ENCODE data around the gene NCOA3. TPM values are rescaled to one million over a fixed set of nuclear protein-coding genes. Genes with fewer than 3 reads are reported as not detected.

Gene NCOA3
- total RNA-seq, 1 experiment from 2014 or later = 25.9 TPM

DNA sequence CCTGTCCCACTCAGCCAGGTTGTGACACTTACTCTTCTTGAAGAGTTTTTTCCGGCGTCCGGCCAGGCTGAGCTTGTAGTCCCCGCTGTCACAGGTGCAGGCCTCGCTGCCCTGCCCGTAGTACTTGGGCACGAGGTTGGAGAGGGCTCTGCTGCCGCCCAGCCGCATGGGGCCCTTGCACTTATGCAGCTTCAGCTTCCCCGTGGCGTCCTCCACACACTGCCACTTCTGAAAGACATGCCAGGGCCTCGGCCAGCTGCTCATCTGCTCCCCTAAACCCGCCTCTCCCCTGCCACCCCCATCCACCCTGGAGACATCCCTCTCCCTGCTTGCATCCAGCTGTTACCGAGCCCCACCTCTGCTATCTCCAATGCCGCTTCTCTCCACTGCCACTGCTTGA is 170.5 kb downstream of the NCOA3 start:
- no peaks in the 10 kb centered on the region for H3K9me3 ChIP-seq (ENCODE audit: control insufficient read depth in 1 of 2, insufficient read depth in 1 of 2, low read depth in 1 of 2, low read length in 2 of 2)
- no peak overlapping the region for H3K4me3 ChIP-seq (replicated peaks in 1 of 2; ENCODE audit: low read depth in 1 of 2, low read length in 2 of 2)
- no peak overlapping the region for H2AFZ ChIP-seq (ENCODE audit: low read depth, low read length, poor library complexity, severe bottlenecking)
- H3K36me3 ChIP-seq (ENCODE audit: control insufficient read depth in 1 of 2, insufficient read depth in 2 of 2, low read length in 2 of 2) = no peaks in the 10 kb centered on the region
- ChIA-PET CTCF (no interaction called here), POLR2A (no interaction called here), RAD21 (ENCODE audit: low non-redundant PET in 1 of 2, low total read pairs in 2 of 2, uncharacterized antibody in 2 of 2, unreplicated experiment in 2 of 2) (no interaction called here)
- BruUV-seq (replicated peaks) = no TSS peak
- no peaks in the 10 kb centered on the region for H3K27me3 ChIP-seq (ENCODE audit: insufficient read depth, low read length)
- no peak for DNase-seq (ENCODE audit: low read depth, low spot score)
- TF ChIP-seq REST (IDR thresholded peaks at IDR 0.05; ENCODE audit: low read depth) (no peak), SIN3A (IDR thresholded peaks at IDR 0.05; ENCODE audit: low read depth) (no peak), RAD21 (IDR thresholded peaks at IDR 0.05; ENCODE audit: low read depth) (no peak), TCF7L2 (IDR thresholded peaks at IDR 0.05; ENCODE audit: borderline replicate concordance, extremely low read depth, insufficient read depth, insufficient read length) (no peak), FOSL1 (IDR thresholded peaks at IDR 0.05; ENCODE audit: low read depth) (no peak), EZH2 (IDR thresholded peaks at IDR 0.05) (no peak), CEBPB (IDR thresholded peaks at IDR 0.05; ENCODE audit: low read depth) (no peak), POLR2A (IDR thresholded peaks at IDR 0.05; ENCODE audit: borderline replicate concordance, extremely low read depth, insufficient read depth, insufficient read length) (no peak), POLR2AphosphoS5 (IDR thresholded peaks at IDR 0.05; ENCODE audit: low read depth, low read length) (no peak), MAX (IDR thresholded peaks at IDR 0.05) (no peak), ZNF274 (IDR thresholded peaks at IDR 0.05; ENCODE audit: low read depth, low read length) (no peak), EZH2phosphoT487 (IDR thresholded peaks at IDR 0.05; ENCODE audit: borderline replicate concordance) (no peak), ELF1 (IDR thresholded peaks at IDR 0.05; ENCODE audit: borderline replicate concordance, low read depth) (no peak), EGR1 (IDR thresholded peaks at IDR 0.05; ENCODE audit: low read depth) (no peak), SP1 (IDR thresholded peaks at IDR 0.05; ENCODE audit: low read depth) (no peak)
- TF ChIP-seq, protein P1, sequence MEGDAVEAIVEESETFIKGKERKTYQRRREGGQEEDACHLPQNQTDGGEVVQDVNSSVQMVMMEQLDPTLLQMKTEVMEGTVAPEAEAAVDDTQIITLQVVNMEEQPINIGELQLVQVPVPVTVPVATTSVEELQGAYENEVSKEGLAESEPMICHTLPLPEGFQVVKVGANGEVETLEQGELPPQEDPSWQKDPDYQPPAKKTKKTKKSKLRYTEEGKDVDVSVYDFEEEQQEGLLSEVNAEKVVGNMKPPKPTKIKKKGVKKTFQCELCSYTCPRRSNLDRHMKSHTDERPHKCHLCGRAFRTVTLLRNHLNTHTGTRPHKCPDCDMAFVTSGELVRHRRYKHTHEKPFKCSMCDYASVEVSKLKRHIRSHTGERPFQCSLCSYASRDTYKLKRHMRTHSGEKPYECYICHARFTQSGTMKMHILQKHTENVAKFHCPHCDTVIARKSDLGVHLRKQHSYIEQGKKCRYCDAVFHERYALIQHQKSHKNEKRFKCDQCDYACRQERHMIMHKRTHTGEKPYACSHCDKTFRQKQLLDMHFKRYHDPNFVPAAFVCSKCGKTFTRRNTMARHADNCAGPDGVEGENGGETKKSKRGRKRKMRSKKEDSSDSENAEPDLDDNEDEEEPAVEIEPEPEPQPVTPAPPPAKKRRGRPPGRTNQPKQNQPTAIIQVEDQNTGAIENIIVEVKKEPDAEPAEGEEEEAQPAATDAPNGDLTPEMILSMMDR (IDR thresholded peaks at IDR 0.05 in 2 of 3, conservative IDR thresholded peaks at IDR 0.05 in 1 of 3; ENCODE audit: borderline replicate concordance in 1 of 3, insufficient read depth in 1 of 3, low read depth in 2 of 3, low read length in 2 of 3) = no peak
- H4K20me1 ChIP-seq (ENCODE audit: insufficient read depth) = no peaks in the 10 kb centered on the region
- H3K79me2 ChIP-seq (ENCODE audit: insufficient read depth, low read length) = no peaks in the 10 kb centered on the region
- H3K4me1 ChIP-seq (ENCODE audit: control insufficient read depth in 1 of 2, insufficient read depth in 2 of 2, low read length in 2 of 2) = no peaks in the 10 kb centered on the region
- no peak overlapping the region for H3K4me2 ChIP-seq (ENCODE audit: low read length)
- no peaks in the 10 kb centered on the region for H3K9me2 ChIP-seq (ENCODE audit: insufficient read depth)
- intact Hi-C loops (cut with micrococcal nuclease) = no loop called here
- ATAC-seq = no peak
- H3K9ac ChIP-seq (ENCODE audit: low read length) = no peak overlapping the region
- no peak overlapping the region for H3K27ac ChIP-seq (ENCODE audit: low read depth, low read length)

Data from HCT116 (cell line).